WTC11 (cell line): Measurements from ENCODE around the gene GNAL.

Experiments used
- ATF2 ChIP-seq: sonication (generic); formaldehyde crosslinking; IDR thresholded peaks from 2 replicates; pipeline ENCODE4 v1.8.1; 2022; ENCODE audit warnings: low read depth, missing genetic modification reagents, borderline replicate concordance
- CBFB ChIP-seq: sonication (generic); formaldehyde crosslinking; IDR thresholded peaks from 2 replicates; pipeline ENCODE4 v1.8.1; 2022; ENCODE audit warnings: mild to moderate bottlenecking, low read depth, missing genetic modification reagents
- CTCF ChIP-seq: fragments of 200-600 bp; IDR thresholded peaks from 2 replicates; pipeline ENCODE4 v1.8.0; 2022; ENCODE audit warnings: antibody characterized with exemption
- ELF4 ChIP-seq: sonication (generic); formaldehyde crosslinking; IDR thresholded peaks from 2 replicates; pipeline ENCODE4 v1.8.1; 2022; ENCODE audit warnings: low read depth, mild to moderate bottlenecking, moderate library complexity, missing genetic modification reagents
- ETV6 ChIP-seq: sonication (generic); formaldehyde crosslinking; IDR thresholded peaks from 2 replicates; pipeline ENCODE4 v1.8.1; 2022; ENCODE audit warnings: mild to moderate bottlenecking, missing genetic modification reagents
- FOXJ3 ChIP-seq: sonication (generic); formaldehyde crosslinking; IDR thresholded peaks from 2 replicates; pipeline ENCODE4 v1.9.0; 2021; ENCODE audit warnings: missing genetic modification reagents, mild to moderate bottlenecking, borderline replicate concordance
- FOXP4 ChIP-seq: sonication (generic); formaldehyde crosslinking; IDR thresholded peaks from 2 replicates; pipeline ENCODE4 v1.8.0; 2022; ENCODE audit warnings: mild to moderate bottlenecking, missing genetic modification reagents
- GABPB1 ChIP-seq: sonication (generic); formaldehyde crosslinking; IDR thresholded peaks from 2 replicates; pipeline ENCODE4 v1.8.1; 2023; ENCODE audit warnings: mild to moderate bottlenecking, missing genetic modification reagents
- IRF2 ChIP-seq: sonication (generic); formaldehyde crosslinking; IDR thresholded peaks from 2 replicates; pipeline ENCODE4 v1.8.0; 2022; ENCODE audit warnings: low read depth, missing genetic modification reagents, borderline replicate concordance
- ZNF138 ChIP-seq: sonication (generic); formaldehyde crosslinking; conservative IDR thresholded peaks from 2 replicates; pipeline ENCODE4 v1.8.1; 2022; ENCODE audit warnings: mild to moderate bottlenecking, moderate library complexity, missing genetic modification reagents
- ZNF232 ChIP-seq: sonication (generic); formaldehyde crosslinking; IDR thresholded peaks from 2 replicates; pipeline ENCODE4 v1.8.0; 2022; ENCODE audit warnings: mild to moderate bottlenecking, missing genetic modification reagents

GRCh38 chr18:11713756-11714155 lies 24.7 kb downstream of the GNAL start:
- TF ChIP-seq CTCF (no peak), FOXJ3 (CRISPR knock-in tag) (no peak), GABPB1 (CRISPR knock-in tag) (no peak), FOXP4 (no peak), ZNF232 (no peak), CBFB (CRISPR knock-in tag) (no peak), IRF2 (no peak), ZNF138 (CRISPR knock-in tag) (no peak), ATF2 (CRISPR knock-in tag) (no peak), ETV6 (no peak), ELF4 (CRISPR knock-in tag) (no peak)
